MM.1S (cell line): ENCODE results near the gene OGFOD3.

ENCODE experiments used
- DNase-seq: peaks from one replicate; pipeline ENCODE4 v3.0.0-alpha.2; 2015
- H2AFZ ChIP-seq: fragments of 300-600 bp; sonication (generic); 2 replicates; pipeline ENCODE4 v1.6.0; 2016; ENCODE audit warnings: antibody characterized with exemption, low read length
- H3F3A ChIP-seq: fragments of 300-600 bp; sonication (generic); 2 replicates; pipeline ENCODE4 v1.6.1; 2016; ENCODE audit warnings: mild to moderate bottlenecking, antibody characterized with exemption, low read length, moderate library complexity, mixed read lengths; ENCODE audit not compliant: insufficient read depth
- H3K27ac ChIP-seq: fragments of 300-600 bp; sonication (generic); 2 replicates; pipeline ENCODE4 v1.5.1; 2016; ENCODE audit warnings: mild to moderate bottlenecking, low read length
- H3K27me3 ChIP-seq: fragments of 300-600 bp; sonication (generic); replicated peaks from 2 replicates; pipeline ENCODE4 v1.6.0; 2016; ENCODE audit warnings: low read length; ENCODE audit not compliant: insufficient read depth
- H3K36me3 ChIP-seq: fragments of 300-600 bp; sonication (generic); replicated peaks from 2 replicates; pipeline ENCODE4 v1.6.1; 2016; ENCODE audit warnings: mild to moderate bottlenecking, low read length, mixed read lengths; ENCODE audit not compliant: insufficient read depth
- H3K4me1 ChIP-seq: fragments of 300-600 bp; sonication (generic); 2 replicates; pipeline ENCODE4 v1.6.1; 2016; ENCODE audit warnings: low read length, mixed read lengths
- H3K4me2 ChIP-seq: fragments of 300-600 bp; sonication (generic); 2 replicates; pipeline ENCODE4 v1.6.0; 2016; ENCODE audit warnings: low read depth, low read length
- H3K4me3 ChIP-seq: fragments of 300-600 bp; sonication (generic); 2 replicates; pipeline ENCODE4 v1.5.1; 2016; ENCODE audit warnings: low read length, mixed read lengths
- H3K79me2 ChIP-seq: fragments of 300-600 bp; sonication (generic); 2 replicates; pipeline ENCODE4 v1.6.1; 2016; ENCODE audit warnings: mixed run types, low read length, mixed read lengths
- H3K9ac ChIP-seq: fragments of 300-600 bp; sonication (generic); 2 replicates; pipeline ENCODE4 v1.6.1; 2016; ENCODE audit warnings: low read length, mixed read lengths
- H3K9me2 ChIP-seq: fragments of 300-600 bp; sonication (generic); replicated peaks from 2 replicates; pipeline ENCODE4 v1.6.1; 2016; ENCODE audit warnings: mild to moderate bottlenecking, low read length, mixed read lengths; ENCODE audit not compliant: insufficient read depth
- H3K9me3 ChIP-seq: fragments of 300-600 bp; sonication (generic); replicated peaks from 2 replicates; pipeline ENCODE4 v1.6.1; 2016; ENCODE audit warnings: mild to moderate bottlenecking, low read length, mixed read lengths; ENCODE audit not compliant: insufficient read depth
- H4K20me1 ChIP-seq: fragments of 300-600 bp; sonication (generic); 2 replicates; pipeline ENCODE4 v1.6.1; 2016; ENCODE audit warnings: mild to moderate bottlenecking, low read length, moderate library complexity, mixed read lengths; ENCODE audit not compliant: insufficient read depth
- CTCF ChIP-seq: fragments of 300-600 bp; sonication (generic); IDR thresholded peaks from 2 replicates; pipeline ENCODE4 v1.5.1; 2016; ENCODE audit warnings: antibody characterized with exemption, low read length, mixed read lengths
- EZH2 ChIP-seq: fragments of 300-600 bp; sonication (generic); optimal IDR thresholded peaks from 2 replicates; pipeline ENCODE3; 2017; ENCODE audit warnings: low read depth, mild to moderate bottlenecking, antibody characterized with exemption, low read length, mixed read lengths
- EZH2phosphoT487 ChIP-seq: fragments of 300-600 bp; sonication (generic); IDR thresholded peaks from 2 replicates; pipeline ENCODE4 v1.6.1; 2018; ENCODE audit warnings: antibody characterized with exemption, low read length

Gene OGFOD3

GRCh38 chr17:82351713-82352488 lies 66.5 kb downstream of the OGFOD3 start:
- TF ChIP-seq CTCF (peak; percentile 93), EZH2 (no peak)
- no peaks in the 10 kb centered on the region for H4K20me1 ChIP-seq
- no peaks in the 10 kb centered on the region for H3K79me2 ChIP-seq
- peak; percentile 93 for DNase-seq
- no peaks in the 10 kb centered on the region for H3K27me3 ChIP-seq
- peak overlapping the region; percentile 99 for H3K27ac ChIP-seq
- no peaks in the 10 kb centered on the region for H3K36me3 ChIP-seq
- H3F3A ChIP-seq, result peaks cover 24% of the 10 kb centered on the region
- H3K9me3 ChIP-seq, result no peaks in the 10 kb centered on the region
- H3K4me3 ChIP-seq, result peak overlapping the region; percentile 24
- H3K4me2 ChIP-seq, result peak overlapping the region; percentile 80
- H2AFZ ChIP-seq, result peak overlapping the region; percentile 60
- peaks cover 41% of the 10 kb centered on the region for H3K4me1 ChIP-seq
- peak overlapping the region; percentile 78 for H3K9ac ChIP-seq
- no peaks in the 10 kb centered on the region for H3K9me2 ChIP-seq

- H4K20me1 ChIP-seq, result no peaks in the 10 kb centered on the region
- peak overlapping the region; percentile 99 for H3K27ac ChIP-seq
- H3K4me3 ChIP-seq, result peak overlapping the region; percentile 28; the same call in 1 of the 2 replicates
- H3K27me3 ChIP-seq, result no peaks in the 10 kb centered on the region
- TF ChIP-seq CTCF (no peak), EZH2phosphoT487 (no peak), EZH2 (no peak)
- H2AFZ ChIP-seq, result peak overlapping the region; percentile 60; the same call in 1 of the 2 replicates
- DNase-seq, result peak; percentile 98
- H3K4me2 ChIP-seq, result peak overlapping the region; percentile 80
- H3K9ac ChIP-seq, result peak overlapping the region; percentile 93
- no peaks in the 10 kb centered on the region for H3K79me2 ChIP-seq
- peaks cover 35% of the 10 kb centered on the region for H3K4me1 ChIP-seq
- no peaks in the 10 kb centered on the region for H3K36me3 ChIP-seq
- H3F3A ChIP-seq, result peaks cover 24% of the 10 kb centered on the region
- H3K9me3 ChIP-seq, result no peaks in the 10 kb centered on the region
- no peaks in the 10 kb centered on the region for H3K9me2 ChIP-seq
Observed at GRCh38 chr17:82351254-82351712, 67.1 kb downstream of the OGFOD3 start.

- H3K9ac ChIP-seq, result peak overlapping the region; percentile 93
- H3K4me3 ChIP-seq, result peak overlapping the region; percentile 28
- H3K27me3 ChIP-seq, result no peaks in the 10 kb centered on the region
- no peaks in the 10 kb centered on the region for H3K79me2 ChIP-seq
- peak overlapping the region; percentile 80 for H3K4me2 ChIP-seq
- no peaks in the 10 kb centered on the region for H4K20me1 ChIP-seq
- peak; percentile 96 for DNase-seq
- peak overlapping the region; percentile 99 for H3K27ac ChIP-seq
- no peaks in the 10 kb centered on the region for H3K9me2 ChIP-seq
- H3K9me3 ChIP-seq, result no peaks in the 10 kb centered on the region
- H2AFZ ChIP-seq, result peak overlapping the region; percentile 30; the same call in 1 of the 2 replicates
- peaks cover 24% of the 10 kb centered on the region for H3F3A ChIP-seq
- H3K4me1 ChIP-seq, result peaks cover 26% of the 10 kb centered on the region
- no peak for TF ChIP-seq EZH2
- TF ChIP-seq CTCF, result peak; percentile 62
- H3K36me3 ChIP-seq, result no peaks in the 10 kb centered on the region
Observed at GRCh38 chr17:82350182-82351030, 68.0 kb downstream of the OGFOD3 start.
